Regular cardiac myocyte (primary cell): ENCODE measurements around the gene ZNF138. TPM values are rescaled to one million over a fixed set of nuclear protein-coding genes. Genes with fewer than 3 reads are reported as not detected.

ENCODE experiments used
- total RNA-seq: library from RNA; depleted of rRNA; stranded (reverse); fragments of >200 nt; gene quantifications from 2 replicates; pipeline ENCODE4 v1.2.3, GENCODE V29; 2014

Gene ZNF138
- 5.0 and 6.5 TPM in 2 replicates for total RNA-seq

DNA sequence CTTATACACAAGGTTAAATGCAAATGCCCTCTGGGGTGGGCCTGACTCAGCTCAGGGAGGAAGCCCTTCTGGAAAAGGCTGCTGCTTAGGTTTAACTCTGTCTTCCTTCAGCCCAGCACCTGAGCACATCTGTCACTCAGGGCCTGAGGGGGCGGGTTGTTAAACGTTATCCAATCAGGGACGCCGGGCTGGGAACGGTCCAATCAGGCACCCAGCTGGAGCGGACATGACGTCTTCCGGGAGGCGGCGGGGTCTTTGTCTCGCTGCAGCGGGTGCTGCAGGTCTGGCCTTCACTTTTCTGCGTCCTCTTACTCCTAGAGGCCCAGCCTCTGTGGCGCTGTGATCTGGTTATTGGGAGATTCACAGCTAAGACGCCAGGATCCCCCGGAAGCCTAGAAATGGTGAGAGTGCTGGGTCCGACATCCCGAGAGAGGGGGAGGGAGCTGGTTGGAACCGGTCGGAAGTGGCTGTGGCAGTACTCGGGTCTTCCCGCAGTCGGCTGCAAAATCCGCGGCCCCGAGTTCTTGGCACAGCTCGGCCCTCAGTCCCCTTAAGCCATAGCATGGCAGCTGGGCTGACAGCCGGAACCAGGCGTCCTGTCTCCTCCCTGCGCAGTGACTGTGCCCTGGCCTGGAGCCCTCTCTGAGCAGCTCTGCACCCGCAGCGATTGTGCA lies at the start of gene ZNF138:
ZNF138 (plus strand) TSS at position 258 of the 674 bp plus-strand sequence; CDS start at position 399, 141 bp downstream.

Other genes starting within 250 kb of the ZNF138 start
- 11.3 and 16.3 TPM in 2 replicates for gene ZNF680, start 231.4 kb upstream of the ZNF138 start, total RNA-seq
- 1.7 and 1.9 TPM in 2 replicates for gene ZNF107, start 128.3 kb upstream of the ZNF138 start, total RNA-seq
- 3.1 and 4.2 TPM in 2 replicates for gene ZNF273, start 108.8 kb downstream of the ZNF138 start, total RNA-seq
- 5.8 and 14.4 TPM in 2 replicates for gene ZNF117, start 196.6 kb downstream of the ZNF138 start, total RNA-seq
- 8.6 and 22.3 TPM in 2 replicates for gene ERV3-1, start 212.3 kb downstream of the ZNF138 start, total RNA-seq